SKM-1 (cell line): Measurements from ENCODE around the gene LETMD1.

ENCODE experiments used
- DNase-seq: peaks from one replicate; lab custom pipeline; 2025; ENCODE audit not compliant: unreplicated experiment; lab: John Stamatoyannopoulos, UW

Gene LETMD1

GRCh38 chr12:51025836-51026638 lies 22.1 kb upstream of the LETMD1 start, which contains the start of gene SLC11A2:
SLC11A2 (minus strand) TSS chr12:51026384; CDS start chr12:51010728, 15,656 bp downstream.
- DNase-seq: peak; percentile 75

DNA sequence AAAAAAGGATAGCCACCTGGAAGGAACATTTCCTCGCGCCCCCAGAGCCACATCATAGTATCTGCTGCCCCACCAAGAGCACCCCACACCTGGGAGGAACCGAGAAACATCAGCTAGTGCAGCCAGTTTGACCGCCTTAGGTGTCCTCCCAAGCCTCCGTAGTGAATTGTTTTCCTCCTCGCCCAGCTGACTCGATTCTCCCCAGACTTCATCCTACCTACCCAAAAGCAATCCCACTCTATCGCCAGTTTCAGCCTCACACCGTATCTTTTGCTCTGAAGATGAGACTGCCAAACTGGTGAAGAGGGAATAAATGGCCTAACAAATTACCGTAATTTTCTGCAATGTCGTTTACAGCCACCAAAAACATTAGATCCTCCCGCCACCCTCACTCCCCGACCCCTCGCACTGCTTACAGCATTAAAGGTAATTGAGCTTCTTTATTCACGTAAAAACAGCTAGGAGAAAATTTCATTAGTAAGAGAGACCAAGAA lies 20.7 kb upstream of the LETMD1 start:
- DNase-seq: no peak

GRCh38 chr12:51028126-51028812 lies 19.9 kb upstream of the LETMD1 start:
- peak; percentile 41 for DNase-seq

DNA sequence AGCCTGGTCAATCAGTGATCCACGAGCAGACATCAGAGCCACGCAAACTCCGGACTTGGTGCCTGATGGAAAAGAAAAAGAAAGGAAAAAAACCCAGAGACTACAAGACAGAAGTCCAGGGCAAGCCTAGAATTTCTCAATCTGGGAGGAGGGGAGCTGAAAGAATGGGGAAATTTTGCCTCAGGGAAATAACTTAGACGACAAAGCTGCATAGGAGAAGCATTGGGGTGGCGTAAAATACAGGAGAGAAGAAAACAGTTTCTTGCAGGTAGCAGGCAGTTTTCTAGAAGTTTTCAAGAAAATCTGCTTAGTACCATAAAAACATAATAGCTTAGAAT lies 19.3 kb upstream of the LETMD1 start:
- no peak for DNase-seq

DNA sequence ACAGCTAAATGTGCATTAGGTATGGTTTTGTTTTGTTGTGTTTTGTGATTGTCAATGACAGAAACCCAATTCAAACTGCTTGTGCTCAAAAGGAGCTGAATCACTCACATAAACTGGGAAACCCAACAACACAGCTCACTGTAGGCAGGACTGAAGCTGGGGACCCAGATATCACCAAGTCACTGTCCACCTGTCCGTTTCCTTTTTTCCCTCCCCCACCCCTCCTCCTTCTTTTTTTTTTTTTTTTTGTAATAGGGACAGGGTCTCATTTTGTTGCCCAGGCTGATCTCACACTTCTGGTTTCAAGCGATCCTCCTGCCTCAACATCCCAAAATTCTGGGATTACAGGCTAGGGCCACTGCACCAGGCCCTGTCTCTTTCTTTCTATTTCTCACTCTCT lies 15.1 kb upstream of the LETMD1 start:
- no peak for DNase-seq

- no peak for DNase-seq
Observed at GRCh38 chr12:51033457-51034089, 14.6 kb upstream of the LETMD1 start.

DNA sequence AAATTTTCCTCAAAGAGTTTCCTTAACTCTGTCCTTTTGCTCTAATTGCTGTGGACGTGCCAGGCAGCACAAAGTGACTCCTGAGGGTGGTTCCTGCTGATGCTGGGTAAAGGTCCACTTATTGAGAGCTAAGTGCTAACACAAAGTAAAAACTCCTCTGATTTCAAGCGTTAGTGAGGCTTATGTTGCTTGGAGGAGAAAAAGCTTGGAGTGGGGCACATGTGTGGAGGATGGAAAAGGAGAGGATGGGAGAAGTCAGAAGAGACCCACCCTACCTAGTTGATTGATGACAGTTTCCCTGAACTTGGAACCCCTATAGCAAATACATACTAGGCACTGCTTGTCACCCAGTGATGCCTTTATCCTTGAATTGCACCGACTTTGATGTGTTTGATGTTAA lies 11.8 kb upstream of the LETMD1 start:
- DNase-seq: no peak

GRCh38 chr12:51048661-51049251 lies 629 bp downstream of the LETMD1 start:
- no peak for DNase-seq

- no peak for DNase-seq
Observed at GRCh38 chr12:51049525-51049924, 1.4 kb downstream of the LETMD1 start.

DNA sequence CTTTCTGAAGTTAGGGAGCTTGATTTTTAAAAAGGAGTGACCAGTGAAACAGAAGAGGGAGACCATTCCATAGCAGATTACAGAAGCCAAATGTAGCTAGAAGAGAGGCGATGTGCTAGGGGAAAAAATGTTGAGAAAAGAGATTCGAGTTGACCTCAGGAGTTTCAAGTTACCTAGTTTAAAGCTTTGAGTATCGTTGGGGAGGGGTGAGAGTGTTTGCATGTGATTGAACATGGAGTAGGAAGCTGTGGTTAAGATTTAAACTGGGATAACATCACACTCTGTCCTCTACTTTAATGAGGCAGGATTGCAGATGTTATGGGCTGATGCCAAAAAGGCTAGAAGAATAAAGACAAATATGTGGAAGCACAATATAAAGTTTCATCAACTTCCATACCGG lies 3.7 kb downstream of the LETMD1 start:
- DNase-seq: no peak

DNA sequence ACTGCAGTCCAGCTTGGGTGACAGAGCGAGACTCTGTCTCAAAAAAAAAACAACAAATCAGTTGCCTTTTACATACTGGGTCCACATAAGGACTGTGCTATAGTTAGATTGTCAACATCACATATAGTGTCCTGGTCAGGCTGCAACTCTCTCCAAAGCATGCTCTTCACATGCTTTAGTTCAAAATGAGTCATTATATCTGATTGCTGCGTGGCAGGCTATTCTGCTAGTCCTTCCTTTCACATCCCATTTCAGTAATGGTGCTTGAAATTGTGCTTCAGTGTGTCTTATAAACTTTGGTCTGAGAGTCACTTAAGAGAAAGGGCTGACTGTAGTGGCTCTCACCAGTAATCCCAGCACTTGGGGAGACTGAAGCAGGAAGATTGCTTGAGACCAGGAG lies 6.9 kb downstream of the LETMD1 start:
- no peak for DNase-seq

DNA sequence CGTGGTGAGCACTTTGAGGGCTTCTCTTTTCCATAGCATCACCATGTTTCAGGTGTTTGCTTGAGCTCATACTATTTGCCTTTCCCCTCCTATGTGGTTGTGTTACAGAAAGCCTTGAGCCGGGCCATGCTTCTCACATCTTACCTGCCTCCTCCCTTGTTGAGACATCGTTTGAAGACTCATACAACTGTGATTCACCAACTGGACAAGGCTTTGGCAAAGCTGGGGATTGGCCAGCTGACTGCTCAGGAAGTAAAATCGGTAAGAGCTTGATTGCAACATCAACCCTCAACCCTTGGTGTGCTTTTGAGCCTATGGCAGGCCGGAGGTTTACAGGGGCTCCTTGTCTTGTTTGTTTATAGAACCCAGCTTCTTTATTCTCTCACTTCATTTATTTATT lies 8.1 kb downstream of the LETMD1 start:
- no peak for DNase-seq

DNA sequence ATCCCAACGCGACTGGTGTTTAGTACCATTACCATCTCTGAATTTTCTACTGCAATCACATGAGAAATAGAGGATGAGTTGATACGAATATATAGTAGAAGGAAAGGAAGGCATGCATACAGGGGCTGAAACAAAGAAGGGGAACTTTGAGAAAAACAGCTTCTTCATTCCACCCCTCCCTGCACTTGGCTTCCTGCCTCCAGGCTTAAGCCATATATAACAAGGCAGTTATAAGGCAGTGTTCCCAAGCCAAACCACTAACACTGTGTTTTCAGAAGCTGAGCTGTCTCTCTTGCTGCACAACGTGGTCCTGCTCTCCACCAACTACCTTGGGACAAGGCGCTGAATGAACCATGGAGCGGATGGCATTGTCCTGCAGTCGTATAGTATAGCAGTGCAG lies 11.0 kb downstream of the LETMD1 start:
- no peak for DNase-seq

GRCh38 chr12:51062631-51063397 lies 14.7 kb downstream of the LETMD1 start:
- no peak for DNase-seq

DNA sequence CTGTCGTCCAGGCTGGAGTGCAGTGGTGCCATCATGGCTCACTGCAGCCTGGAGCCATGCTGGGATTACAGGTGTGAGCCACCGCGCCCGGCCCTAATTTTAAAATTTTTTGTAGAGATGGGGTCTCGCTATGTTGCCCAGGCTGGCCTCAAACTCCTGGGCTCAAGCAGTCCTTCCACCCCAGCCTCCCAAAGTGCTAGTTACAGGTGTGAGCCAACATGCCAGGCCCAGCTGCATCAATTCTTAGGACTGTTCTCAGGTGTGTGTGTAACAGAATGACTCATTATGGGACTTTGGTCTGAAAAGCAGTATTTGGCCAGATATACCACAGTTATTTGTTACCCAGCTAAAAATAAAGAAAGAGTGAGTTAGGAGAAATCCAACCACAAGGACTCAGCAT lies 17.4 kb downstream of the LETMD1 start:
- DNase-seq: no peak

DNA sequence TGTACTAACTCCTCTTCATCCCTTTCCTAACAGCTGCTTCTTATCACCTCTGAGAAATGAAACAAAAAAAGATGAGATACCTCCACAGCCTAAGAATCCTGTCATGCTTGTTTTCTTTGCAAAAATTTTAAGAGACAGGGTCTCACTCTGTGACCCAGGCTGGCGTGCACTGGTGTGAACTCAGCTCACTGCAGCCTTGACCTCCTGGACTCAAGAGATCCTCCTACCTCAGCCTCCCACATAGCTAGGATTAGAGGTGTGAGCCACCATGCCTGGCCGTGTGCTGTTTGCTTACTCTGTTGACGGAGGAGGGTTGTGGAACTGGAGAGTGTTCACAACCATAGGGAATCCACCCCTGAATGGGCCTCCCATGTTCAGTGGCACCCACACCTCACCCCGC lies 19.1 kb downstream of the LETMD1 start:
- no peak for DNase-seq

GRCh38 chr12:51067771-51068170 lies 19.6 kb downstream of the LETMD1 start:
- no peak for DNase-seq

GRCh38 chr12:51070004-51070403 lies 21.9 kb downstream of the LETMD1 start:
- no peak for DNase-seq

DNA sequence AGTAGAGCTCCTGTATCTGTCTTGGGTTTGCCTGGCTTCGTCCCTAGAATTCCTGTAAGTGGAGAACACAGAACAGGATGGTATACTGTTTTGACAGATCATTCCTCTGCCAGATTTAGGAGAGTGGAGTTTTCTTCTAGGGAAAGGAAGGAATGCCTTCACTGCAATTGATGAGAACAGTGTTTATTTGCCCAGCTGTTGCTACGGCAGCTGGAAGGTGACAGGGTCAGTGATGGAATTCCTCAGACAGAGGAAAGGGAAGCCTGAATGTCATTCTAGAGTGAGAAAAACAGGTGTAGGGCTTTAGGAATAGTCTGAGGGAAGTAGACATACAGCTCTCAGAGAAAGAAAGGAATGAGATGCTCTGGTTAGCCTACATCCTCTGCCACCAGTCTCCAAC lies 23.5 kb downstream of the LETMD1 start:
- no peak for DNase-seq

DNA sequence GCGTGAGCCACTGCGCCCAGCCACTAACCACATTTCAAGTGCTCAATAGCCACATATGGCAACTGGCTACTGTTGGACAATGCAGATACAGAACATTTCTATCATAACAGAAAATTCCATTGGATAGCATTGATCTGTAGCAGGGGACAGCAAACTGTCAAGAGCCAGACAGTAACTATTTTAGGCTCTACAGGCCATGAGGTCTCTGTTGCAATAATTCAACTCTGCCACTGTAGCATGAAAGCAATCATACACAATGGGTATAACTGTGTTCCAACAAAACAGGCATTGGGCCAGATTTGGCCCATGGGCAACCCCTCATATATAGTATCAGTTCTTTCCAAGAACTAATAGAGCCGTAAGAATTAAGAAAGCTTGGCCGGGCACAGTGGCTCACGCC lies 27.3 kb downstream of the LETMD1 start:
- no peak for DNase-seq
